H1 (cell line): ENCODE data around the gene NOG. TPM values are rescaled to one million over a fixed set of nuclear protein-coding genes. Genes with fewer than 3 reads are reported as not detected.

Source experiments
- CTCF ChIA-PET: fragments of 300-600 bp; sonication (Branson Sonifier 250); formaldehyde crosslinking; loops from one replicate; lab custom pipeline; 2021; ENCODE audit not compliant: partially characterized antibody; lab: Charles Lee
- POLR2A ChIA-PET: fragments of 300-600 bp; sonication (Branson Sonifier 250); formaldehyde crosslinking; loops from one replicate; lab custom pipeline; 2021; ENCODE audit warnings: inconsistent platforms; ENCODE audit not compliant: partially characterized antibody; lab: Charles Lee
- DNase-seq, 2 experiments: peaks; one replicate each; pipeline versions ENCODE4 v3.0.0 to v3.0.0-alpha.2; 2010 to 2022; ENCODE audit warnings: low spot score in 2 of 2, low read depth in 1 of 2, mixed read lengths in 1 of 2
- FAIRE-seq: peaks from 2 replicates; lab custom pipeline; 2011; peaks lifted over from hg19 to GRCh38; lab: Jason Lieb, UNC
- H2AFZ ChIP-seq: 2 replicates; pipeline ENCODE4 v1.8.1; 2012; ENCODE audit warnings: low read length, inconsistent platforms
- H2AK5ac ChIP-seq: 2 replicates; pipeline ENCODE4 v1.6.1; 2013; ENCODE audit warnings: low read depth, low read length
- H2BK120ac ChIP-seq: replicated peaks from 2 replicates; pipeline ENCODE3; 2013; ENCODE audit warnings: low read depth, low read length, inconsistent platforms
- H2BK12ac ChIP-seq: 2 replicates; pipeline ENCODE4 v1.6.1; 2013; ENCODE audit warnings: low read depth, low read length
- H2BK15ac ChIP-seq: 2 replicates; pipeline ENCODE4 v1.6.1; 2013; ENCODE audit warnings: low read length
- H2BK20ac ChIP-seq: 2 replicates; pipeline ENCODE4 v1.6.1; 2013; ENCODE audit warnings: low read length
- H2BK5ac ChIP-seq: 2 replicates; pipeline ENCODE4 v1.6.1; 2013; ENCODE audit warnings: low read depth, low read length
- H3K14ac ChIP-seq: 2 replicates; pipeline ENCODE4 v1.6.1; 2013; ENCODE audit warnings: inconsistent platforms; ENCODE audit not compliant: insufficient read length
- H3K18ac ChIP-seq: 2 replicates; pipeline ENCODE4 v1.6.1; 2013; ENCODE audit warnings: low read length; ENCODE audit errors: extremely low read depth
- H3K23ac ChIP-seq: 2 replicates; pipeline ENCODE4 v1.6.1; 2013; ENCODE audit warnings: inconsistent platforms; ENCODE audit not compliant: insufficient read length
- H3K23me2 ChIP-seq: 2 replicates; pipeline ENCODE4 v1.6.1; 2013; ENCODE audit warnings: low read depth, low read length
- H3K27ac ChIP-seq: 2 replicates; pipeline ENCODE4 v1.6.1; 2011; ENCODE audit warnings: low read depth, low read length, inconsistent platforms
- H3K27me3 ChIP-seq, 4 experiments: replicated peaks in 1 of 4; 1 replicate in 1 of 4; 2 replicates in 3 of 4; pipeline versions ENCODE4 v1.6.1 to v1.8.1; 2011 to 2013; ENCODE audit warnings: low read length in 3 of 4, mild to moderate bottlenecking in 3 of 4, inconsistent platforms in 2 of 4, mixed read lengths in 2 of 4, moderate library complexity in 1 of 4; ENCODE audit not compliant: control insufficient read depth in 3 of 4, insufficient read depth in 3 of 4; ENCODE audit errors: extremely low read depth in 1 of 4
- H3K36me3 ChIP-seq, 4 experiments: 2 replicates each; pipeline versions ENCODE4 v1.6.1 to v1.8.1; 2011 to 2013; ENCODE audit warnings: mild to moderate bottlenecking in 4 of 4, low read length in 3 of 4, moderate library complexity in 2 of 4, control low read depth in 1 of 4, inconsistent platforms in 1 of 4; ENCODE audit not compliant: insufficient read depth in 4 of 4, control insufficient read depth in 2 of 4
- H3K4ac ChIP-seq: replicated peaks from 2 replicates; pipeline ENCODE3; 2013; ENCODE audit warnings: low read length, low read depth, mixed read lengths, inconsistent platforms; ENCODE audit not compliant: insufficient read length
- H3K4me1 ChIP-seq, 4 experiments: replicated peaks in 1 of 4; 1 replicate in 1 of 4; 2 replicates in 3 of 4; pipeline versions ENCODE4 v1.6.1 to v1.8.1; 2011 to 2013; ENCODE audit warnings: low read length in 3 of 4, inconsistent platforms in 2 of 4, mixed read lengths in 1 of 4; ENCODE audit not compliant: insufficient read depth in 4 of 4, control insufficient read depth in 3 of 4
- H3K4me2 ChIP-seq, 2 experiments: 2 replicates each; pipeline versions ENCODE4 v1.6.1 to v1.8.1; 2011 to 2013; ENCODE audit warnings: low read depth in 2 of 2, low read length in 2 of 2, control low read depth in 1 of 2, inconsistent platforms in 1 of 2, mild to moderate bottlenecking in 1 of 2; ENCODE audit not compliant: insufficient read depth in 1 of 2
- H3K4me3 ChIP-seq, 4 experiments: fragments of 200-600, 300-600 bp in 1 of 4; sonication (generic), shearing (Covaris generic), sonication (Bioruptor Twin) in 1 of 4; 2 replicates each; pipeline versions ENCODE4 v1.5.1 to v1.8.1; 2011 to 2016; ENCODE audit warnings: low read length in 4 of 4, low read depth in 3 of 4, control low read depth in 2 of 4, inconsistent platforms in 2 of 4, mild to moderate bottlenecking in 2 of 4, mixed read lengths in 1 of 4, moderate library complexity in 1 of 4; ENCODE audit not compliant: insufficient read depth in 2 of 4; ENCODE audit errors: extremely low read depth in 1 of 4
- H3K56ac ChIP-seq: replicated peaks from 2 replicates; pipeline ENCODE3; 2013; ENCODE audit warnings: low read depth, mild to moderate bottlenecking, mixed read lengths, low read length, inconsistent platforms; ENCODE audit not compliant: insufficient read length
- H3K79me1 ChIP-seq: 2 replicates; pipeline ENCODE4 v1.6.1; 2013; ENCODE audit warnings: low read depth, low read length, control low read depth
- H3K79me2 ChIP-seq, 2 experiments: 2 replicates each; pipeline versions ENCODE4 v1.6.1 to v1.8.1; 2012 to 2013; ENCODE audit warnings: low read length in 2 of 2, mild to moderate bottlenecking in 2 of 2, inconsistent platforms in 1 of 2; ENCODE audit not compliant: insufficient read depth in 2 of 2, control insufficient read depth in 1 of 2
- H3K9ac ChIP-seq, 4 experiments: replicated peaks in 1 of 4; 1 replicate in 1 of 4; 2 replicates in 3 of 4; pipeline versions ENCODE4 v1.6.1 to v1.8.1; 2011 to 2013; ENCODE audit warnings: low read depth in 3 of 4, low read length in 3 of 4, control low read depth in 2 of 4, mild to moderate bottlenecking in 2 of 4, moderate library complexity in 2 of 4, inconsistent platforms in 1 of 4; ENCODE audit errors: extremely low read depth in 1 of 4
- H3K9me3 ChIP-seq, 2 experiments: 2 replicates each; pipeline versions ENCODE4 v1.6.1 to v1.8.1; 2012 to 2013; ENCODE audit warnings: mild to moderate bottlenecking in 2 of 2, moderate library complexity in 2 of 2, control low read depth in 1 of 2, inconsistent platforms in 1 of 2, low read depth in 1 of 2, low read length in 1 of 2, mixed read lengths in 1 of 2; ENCODE audit not compliant: insufficient read depth in 2 of 2
- H4K20me1 ChIP-seq, 2 experiments: replicated peaks in 1 of 2; 2 replicates each; pipeline versions ENCODE3 to v1.8.1; 2011 to 2013; ENCODE audit warnings: inconsistent platforms in 2 of 2, low read length in 2 of 2, mild to moderate bottlenecking in 1 of 2; ENCODE audit not compliant: insufficient read depth in 2 of 2, control insufficient read depth in 1 of 2
- H4K5ac ChIP-seq: 2 replicates; pipeline ENCODE4 v1.6.1; 2013; ENCODE audit warnings: low read length, low read depth, mixed read lengths, inconsistent platforms; ENCODE audit not compliant: insufficient read length
- H4K8ac ChIP-seq: 2 replicates; pipeline ENCODE4 v1.8.0; 2013; ENCODE audit warnings: mild to moderate bottlenecking, moderate library complexity, low read length, inconsistent platforms; ENCODE audit not compliant: insufficient read depth; ENCODE audit errors: extremely low read depth
- H4K91ac ChIP-seq: replicated peaks from 2 replicates; pipeline ENCODE3; 2013; ENCODE audit warnings: low read length, mixed read lengths, inconsistent platforms; ENCODE audit not compliant: insufficient read length
- ASH2L ChIP-seq: fragments of 200-600, 300-600 bp; sonication (generic); IDR thresholded peaks from one replicate; pipeline ENCODE4 v1.7.1; 2017; ENCODE audit warnings: low read length
- BACH1 ChIP-seq: IDR thresholded peaks from 2 replicates; pipeline ENCODE4 v1.6.1; 2012; ENCODE audit warnings: low read length, improper control_type of control experiment
- EGR1 ChIP-seq: IDR thresholded peaks from 2 replicates; pipeline ENCODE4 v1.6.1; 2011; ENCODE audit warnings: low read depth, low read length, borderline replicate concordance
- EP300 ChIP-seq, 2 experiments: IDR thresholded peaks; 1 replicate in 1 of 2; 2 replicates in 1 of 2; pipeline ENCODE4 v1.6.1; 2011 to 2012; ENCODE audit warnings: low read depth in 2 of 2, low read length in 2 of 2, mild to moderate bottlenecking in 2 of 2, borderline replicate concordance in 1 of 2, inconsistent platforms in 1 of 2, moderate library complexity in 1 of 2
- EZH2 ChIP-seq: fragments of 200-600 bp; sonication (generic); IDR thresholded peaks from 2 replicates; pipeline ENCODE4 v1.7.1; 2012; ENCODE audit warnings: low read depth, mild to moderate bottlenecking, moderate library complexity, low read length, inconsistent platforms; ENCODE audit not compliant: severe bottlenecking
- JUND ChIP-seq: IDR thresholded peaks from 2 replicates; pipeline ENCODE4 v1.6.1; 2011; ENCODE audit warnings: mild to moderate bottlenecking, improper control_type of control experiment, low read length
- NANOG ChIP-seq: IDR thresholded peaks from 2 replicates; pipeline ENCODE4 v1.6.1; 2011; ENCODE audit warnings: low read length, low read depth, mild to moderate bottlenecking, inconsistent platforms; ENCODE audit not compliant: insufficient read depth, poor library complexity, severe bottlenecking
- PHF8 ChIP-seq: fragments of 200-600 bp; sonication (generic); conservative IDR thresholded peaks from 2 replicates; pipeline ENCODE4 v1.7.1; 2012; ENCODE audit warnings: low read depth, mild to moderate bottlenecking, inconsistent platforms, low read length, moderate library complexity
- TEAD4 ChIP-seq: IDR thresholded peaks from 2 replicates; pipeline ENCODE4 v1.6.1; 2012; ENCODE audit warnings: low read depth, low read length, inconsistent platforms, mixed read lengths
- ZNF274 ChIP-seq: IDR thresholded peaks from 2 replicates; pipeline ENCODE4 v1.7.0; 2012; ENCODE audit warnings: low read length, borderline replicate concordance; ENCODE audit errors: extremely low read depth
- WGBS, 2 experiments: shearing (Covaris generic) in 1 of 2; methylation state at CpG; one replicate each; pipeline versions ENCODE4 v1.1.6 to v1.1.7; 2013 to 2015; ENCODE audit warnings: low lambda C conversion rate in 2 of 2, mixed read lengths in 2 of 2, inconsistent platforms in 1 of 2, low coverage in 1 of 2, missing lambda C conversion rate in 1 of 2; ENCODE audit not compliant: insufficient replicate concordance in 2 of 2, insufficient coverage in 1 of 2, insufficient read length in 1 of 2; ENCODE audit errors: extremely low coverage in 1 of 2, missing lambda C conversion rate in 1 of 2; 5-methylcytosine and 5-hydroxymethylcytosine counted together
- polyA plus RNA-seq, 7 experiments: library from polyadenylated mRNA; depleted of rRNA in 3 of 7; stranded (reverse) in 5 of 7; unstranded in 2 of 7; fragments of >200 nt in 5 of 7; fragments of 200-250 nt in 2 of 7; gene quantifications; 1 replicate in 5 of 7; 2 replicates in 1 of 7; 4 replicates in 1 of 7; pipeline versions ENCODE4 v1.2.1 to v1.2.3, GENCODE V29; 2011 to 2013; ENCODE audit warnings: missing spikeins in 2 of 7, mixed read lengths in 2 of 7
- total RNA-seq: library from RNA; stranded (reverse); fragmentation: NEBNext Ultra II Directional; extraction: Animal tissue kit (Norgen Biotek cat#: 25700); gene quantifications from 2 replicates; pipeline ENCODE4 v1.2.1, GENCODE V29; 2021

The NOG gene
- total and polyA plus RNA-seq, 2 of the 8 experiments (the other 6 are each of a cell fraction or from before 2014, with no cell fraction given): 0.35 TPM

- Histone ChIP-seq H2BK120ac (no peak overlapping the region), H3K79me2 (no peaks in the 10 kb centered on the region), H3K18ac (no peak overlapping the region), H3K9ac (no peak overlapping the region), H3K4me2 (no peak overlapping the region)
- TF ChIP-seq EP300 (IDR thresholded peaks at IDR 0.05; ENCODE audit: borderline replicate concordance in 1 of 2, low read depth in 2 of 2, low read length in 2 of 2) (no peak), ASH2L (no peak), ZNF274 (no peak), TEAD4 (no peak), JUND (no peak), EGR1 (no peak), PHF8 (no peak), BACH1 (no peak), EZH2 (no peak), NANOG (no peak)
- TF ChIP-seq, all 59 proteins: peak for 0
- H4K5ac ChIP-seq: no peak overlapping the region
- H3K23me2 ChIP-seq: 0 out of 2 replicates have a peak, but pooled peaks cover 3% of the 10 kb centered on the region
- H3K79me1 ChIP-seq: no peaks in the 10 kb centered on the region
- no peak overlapping the region for H2BK12ac ChIP-seq
- H3K36me3 ChIP-seq: no peaks in the 10 kb centered on the region
- no peak overlapping the region for H4K8ac ChIP-seq
- H4K91ac ChIP-seq: no peak overlapping the region
- H2AFZ ChIP-seq: peak overlapping the region; percentile 9; the same call in 1 of the 2 replicates
- DNase-seq (no peak), FAIRE-seq (no peak)
- 94% methylated on average over 8 of the region's 8 CpGs; no CpG with 5 or more reads in 1 of the 2 experiments for WGBS, 2 experiments
- no peak overlapping the region for H3K4ac ChIP-seq
- ChIA-PET POLR2A (no interaction called here), CTCF (interaction anchor here (0.6 to 3.0 kb wide), 9 partner anchors 10 to 177 kb away, joined by 3 to 12 read pairs (median 5); no protein-coding TSS in a partner anchor)
- H2AK5ac ChIP-seq: no peak overlapping the region
- no peak overlapping the region for H3K4me3 ChIP-seq
- peaks cover 0 to 16% (median 15%) of the 10 kb centered on the region in 4 experiments; a peak in 6 of 7 replicates for H3K27me3 ChIP-seq
- H3K9me3 ChIP-seq: no peaks in the 10 kb centered on the region
- no peaks in the 10 kb centered on the region for H4K20me1 ChIP-seq
- no peak overlapping the region for H3K23ac ChIP-seq
- H2BK15ac ChIP-seq: no peak overlapping the region
- no peak overlapping the region for H2BK5ac ChIP-seq
- no peak overlapping the region for H3K27ac ChIP-seq
- no peak overlapping the region for H3K56ac ChIP-seq
- no peak overlapping the region for H3K14ac ChIP-seq
- no peaks in the 10 kb centered on the region for H3K4me1 ChIP-seq
- H2BK20ac ChIP-seq: no peak overlapping the region
Observed at GRCh38 chr17:56602292-56603130, 9.0 kb downstream of the NOG start.
